HG02678 (cell line): ENCODE data around the gene RPL4.
"Not testable (repeated sequence)": the region's sequence is repeated elsewhere in the genome, so short reads cannot be mapped to it uniquely, and the experiment has no call there.

Source experiments
- ATAC-seq: cut with Tn5 transposase; IDR thresholded peaks from one replicate; pipeline ENCODE4 v1.9.1; 2021; ENCODE audit warnings: mild to moderate bottlenecking, moderate library complexity; ENCODE audit not compliant: unreplicated experiment

The RPL4 gene

DNA sequence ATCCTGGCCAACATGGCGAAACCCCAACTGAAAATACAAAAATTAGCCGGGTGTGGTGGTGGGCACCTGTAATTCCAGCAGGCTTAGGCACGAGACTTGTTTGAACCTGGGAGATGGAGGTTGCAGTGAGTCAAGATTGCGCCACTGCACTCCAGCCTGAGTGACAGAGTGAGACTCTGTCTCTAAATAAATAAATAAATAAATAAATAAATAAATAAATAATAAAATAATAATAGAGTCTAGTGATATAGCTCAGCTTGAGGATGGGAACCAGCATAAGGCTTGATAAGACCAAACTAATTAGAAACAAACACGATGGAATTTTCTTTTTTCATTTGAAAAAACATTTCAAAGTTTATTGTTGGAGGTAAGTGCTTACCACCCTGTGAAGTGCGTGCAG is 43.4 kb downstream of the RPL4 start:
- ATAC-seq, result not testable (repeated sequence)

DNA sequence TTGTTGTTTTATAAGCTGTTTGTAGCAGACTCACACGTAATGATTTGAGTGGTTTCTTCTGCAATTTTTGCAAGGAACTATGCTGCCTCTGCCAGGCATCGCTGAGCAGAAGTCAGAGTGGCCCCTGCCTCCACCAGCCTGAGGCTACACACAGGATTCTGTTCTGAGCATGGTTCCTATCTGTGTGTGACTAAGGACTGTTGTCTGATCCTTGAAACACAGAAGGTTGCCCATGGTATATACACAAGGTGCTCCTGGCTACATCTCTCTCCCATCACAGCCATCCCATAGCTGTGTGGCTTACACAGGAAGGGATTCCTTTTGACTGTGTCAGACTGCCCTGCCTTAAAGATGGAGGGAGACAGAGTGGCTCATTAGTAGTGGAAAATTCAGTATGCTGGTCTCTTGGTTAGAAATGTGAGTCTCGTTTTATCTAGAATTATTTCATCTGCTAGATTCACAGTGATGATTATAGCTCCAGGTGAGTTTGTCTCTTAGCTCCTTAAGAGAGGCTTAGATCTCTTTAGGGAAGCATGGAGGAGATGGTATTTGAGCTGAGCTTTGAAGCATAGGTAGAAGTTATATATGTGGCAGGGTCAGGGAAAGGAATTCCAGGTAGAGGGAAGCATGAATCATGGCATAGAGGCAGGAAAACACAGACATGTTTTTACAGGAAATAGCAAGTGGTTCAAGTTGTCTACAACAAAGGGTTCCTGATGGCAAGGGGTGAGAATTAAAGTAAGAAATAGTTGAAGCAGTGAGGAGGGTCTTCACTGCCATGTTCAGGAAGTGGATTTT is 44.6 kb downstream of the RPL4 start:
- ATAC-seq, result no peak

- ATAC-seq, result no peak
Observed at GRCh38 chr15:66456211-66456610, 48.4 kb downstream of the RPL4 start.

GRCh38 chr15:66454143-66454542 is 50.5 kb downstream of the RPL4 start:
- no peak for ATAC-seq

GRCh38 chr15:66452971-66453580 is 51.6 kb downstream of the RPL4 start:
- no peak for ATAC-seq

DNA sequence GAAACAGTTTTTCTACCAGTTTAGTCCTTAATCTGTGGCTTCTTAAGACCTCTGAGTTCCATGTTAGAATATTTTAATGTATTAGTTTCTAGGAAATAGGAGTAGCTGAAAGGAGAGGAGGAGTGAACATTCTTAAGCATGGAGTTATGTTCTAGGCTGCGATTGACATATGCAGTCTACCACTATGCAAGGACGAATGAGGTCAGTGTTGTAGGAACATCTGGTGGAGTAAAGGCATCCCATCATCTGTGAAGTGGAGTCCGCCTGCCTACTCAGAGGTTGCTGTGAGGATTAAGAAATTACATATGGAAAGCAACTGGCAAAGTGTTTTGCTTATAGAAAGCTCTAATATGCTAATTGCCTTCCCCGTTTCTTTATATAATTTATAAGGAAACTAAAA is 52.2 kb downstream of the RPL4 start:
- ATAC-seq, result no peak
